ENCODE results near the gene TMEM237. TPM values are rescaled to one million over a fixed set of nuclear protein-coding genes. Genes with fewer than 3 reads are reported as not detected.

Gene TMEM237
- total and polyA plus RNA-seq, 12 donors, result 8.7 to 25.0 (median 18.2) TPM

DNA sequence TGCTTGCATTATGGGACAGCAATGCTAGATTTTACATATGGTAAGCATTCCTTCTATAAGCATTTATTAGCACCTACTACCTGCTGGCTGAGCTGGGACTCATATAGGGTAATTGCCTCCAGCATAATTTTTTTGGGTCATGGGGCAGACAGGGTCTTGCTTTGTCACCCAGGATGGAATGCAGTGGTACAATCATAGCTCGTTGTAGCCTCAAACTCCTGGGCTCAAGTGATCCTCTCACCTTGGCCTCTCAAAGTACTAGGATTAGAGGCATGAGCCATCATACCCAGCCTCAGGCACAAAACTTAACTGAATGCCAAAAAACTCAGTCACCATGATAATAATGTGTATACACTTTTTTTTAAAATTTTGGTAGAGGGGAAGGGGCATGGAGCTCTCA is 35.3 kb downstream of the TMEM237 start:
- DNase-seq (no peak), ATAC-seq (no peak)
- Histone ChIP-seq H3K36me3 (no peaks in the 10 kb centered on the region), H3K27me3 (no peaks in the 10 kb centered on the region), H3K4me3 (no peak overlapping the region), H3K9me3 (peaks cover 0 to 20% (median 0%) of the 10 kb centered on the region in 11 donors), H3K27ac (no peak overlapping the region), H3K4me1 (peaks cover 0 to 8% (median 0%) of the 10 kb centered on the region in 9 donors)
- intact Hi-C loops (cut with DNase I), result no loop called here
- TF ChIP-seq, protein P1, sequence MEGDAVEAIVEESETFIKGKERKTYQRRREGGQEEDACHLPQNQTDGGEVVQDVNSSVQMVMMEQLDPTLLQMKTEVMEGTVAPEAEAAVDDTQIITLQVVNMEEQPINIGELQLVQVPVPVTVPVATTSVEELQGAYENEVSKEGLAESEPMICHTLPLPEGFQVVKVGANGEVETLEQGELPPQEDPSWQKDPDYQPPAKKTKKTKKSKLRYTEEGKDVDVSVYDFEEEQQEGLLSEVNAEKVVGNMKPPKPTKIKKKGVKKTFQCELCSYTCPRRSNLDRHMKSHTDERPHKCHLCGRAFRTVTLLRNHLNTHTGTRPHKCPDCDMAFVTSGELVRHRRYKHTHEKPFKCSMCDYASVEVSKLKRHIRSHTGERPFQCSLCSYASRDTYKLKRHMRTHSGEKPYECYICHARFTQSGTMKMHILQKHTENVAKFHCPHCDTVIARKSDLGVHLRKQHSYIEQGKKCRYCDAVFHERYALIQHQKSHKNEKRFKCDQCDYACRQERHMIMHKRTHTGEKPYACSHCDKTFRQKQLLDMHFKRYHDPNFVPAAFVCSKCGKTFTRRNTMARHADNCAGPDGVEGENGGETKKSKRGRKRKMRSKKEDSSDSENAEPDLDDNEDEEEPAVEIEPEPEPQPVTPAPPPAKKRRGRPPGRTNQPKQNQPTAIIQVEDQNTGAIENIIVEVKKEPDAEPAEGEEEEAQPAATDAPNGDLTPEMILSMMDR (IDR thresholded peaks at IDR 0.05), result no peak
- 74% methylated on average over 1 of the region's 1 CpG for WGBS, 2 donors

- 80 to 81% methylated on average over 2 of the region's 2 CpGs for WGBS, 2 donors
- Histone ChIP-seq H3K4me3 (no peak overlapping the region), H3K9me3 (peaks cover 0 to 16% (median 0%) of the 10 kb centered on the region in 11 donors), H3K27ac (no peak overlapping the region), H3K27me3 (no peaks in the 10 kb centered on the region), H3K36me3 (no peaks in the 10 kb centered on the region), H3K4me1 (peaks cover 0 to 8% (median 0%) of the 10 kb centered on the region in 9 donors)
- TF ChIP-seq, protein P1 (IDR thresholded peaks at IDR 0.05), result no peak
- intact Hi-C loops (cut with DNase I), result no loop called here
- DNase-seq, result no peak
- no peak for ATAC-seq
Observed at GRCh38 chr2:201607568-201607967, 35.7 kb downstream of the TMEM237 start.

GRCh38 chr2:201600906-201601305 is 42.4 kb downstream of the TMEM237 start:
- intact Hi-C loops (cut with DNase I), result no loop called here
- TF ChIP-seq, protein P1 (IDR thresholded peaks at IDR 0.05), result no peak
- ATAC-seq (no peak), DNase-seq (no peak)
- Histone ChIP-seq H3K4me1 (peaks cover 0 to 3% (median 0%) of the 10 kb centered on the region in 9 donors), H3K27ac (no peak overlapping the region), H3K27me3 (no peaks in the 10 kb centered on the region), H3K9me3 (peaks cover 0 to 16% (median 6%) of the 10 kb centered on the region in 11 donors), H3K4me3 (no peak overlapping the region), H3K36me3 (no peaks in the 10 kb centered on the region)
- WGBS, 2 donors, result 93 to 97% methylated on average over 3 of the region's 3 CpGs

DNA sequence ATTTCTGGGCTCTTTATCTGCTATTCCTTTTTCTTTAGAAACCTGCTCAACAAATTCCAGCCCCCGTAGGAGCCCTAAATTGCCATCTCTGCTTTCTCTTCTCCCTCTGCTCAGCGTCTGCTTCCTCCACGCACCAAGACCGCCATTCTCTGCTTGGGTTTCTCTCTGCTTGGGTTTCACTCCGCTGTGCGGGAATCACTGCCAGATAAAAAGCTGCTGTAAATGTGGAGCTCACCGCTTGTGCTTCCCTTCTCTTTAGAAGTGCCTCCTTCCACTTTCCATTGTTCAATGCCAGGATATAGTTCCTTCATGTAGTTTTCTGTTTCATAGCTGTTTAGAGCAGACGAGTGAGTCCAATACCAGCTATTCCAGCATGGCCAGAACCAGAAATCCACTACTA is 45.9 kb downstream of the TMEM237 start:
- no peak overlapping the region for H3K4me3 ChIP-seq
- H3K27ac ChIP-seq, result no peak overlapping the region
- ATAC-seq, result no peak
- WGBS, 2 donors, result 63 to 85% methylated on average over 8 of the region's 8 CpGs
- no peak for DNase-seq
- intact Hi-C loops (cut with DNase I), result no loop called here
- no peaks in the 10 kb centered on the region for H3K36me3 ChIP-seq
- TF ChIP-seq, protein P1 (IDR thresholded peaks at IDR 0.05), result no peak
- peaks cover 0 to 17% (median 6%) of the 10 kb centered on the region in 11 donors for H3K9me3 ChIP-seq
- H3K27me3 ChIP-seq, result no peaks in the 10 kb centered on the region
- H3K4me1 ChIP-seq, result no peaks in the 10 kb centered on the region
